HL-60 (cell line): ENCODE data around the gene CD247.

ENCODE experiments used
- CTCF ChIP-seq: IDR thresholded peaks from one replicate; pipeline ENCODE4 v1.5.1; 2011; ENCODE audit warnings: low read length, control low read depth, inconsistent platforms; ENCODE audit not compliant: insufficient read depth
- POLR2AphosphoS5 ChIP-seq: IDR thresholded peaks from 2 replicates; pipeline ENCODE4 v1.6.1; 2012; ENCODE audit warnings: low read depth
- REST ChIP-seq: IDR thresholded peaks from 2 replicates; pipeline ENCODE4 v1.6.1; 2012; ENCODE audit warnings: low read depth; ENCODE audit not compliant: insufficient replicate concordance
- SPI1 ChIP-seq: IDR thresholded peaks from 2 replicates; pipeline ENCODE4 v1.6.1; 2012; ENCODE audit warnings: low read depth, mild to moderate bottlenecking, borderline replicate concordance

- TF ChIP-seq CTCF (no peak), POLR2AphosphoS5 (no peak), REST (no peak), SPI1 (no peak)
Measured at GRCh38 chr1:167499106-167499505, 19.2 kb downstream of the CD247 start.
